GM21529 (cell line): ENCODE results near the gene PHACTR1.

ENCODE experiments used
- ATAC-seq: cut with Tn5 transposase; IDR thresholded peaks from one replicate; pipeline ENCODE4 v1.9.1; 2021; ENCODE audit not compliant: unreplicated experiment

Gene PHACTR1

DNA sequence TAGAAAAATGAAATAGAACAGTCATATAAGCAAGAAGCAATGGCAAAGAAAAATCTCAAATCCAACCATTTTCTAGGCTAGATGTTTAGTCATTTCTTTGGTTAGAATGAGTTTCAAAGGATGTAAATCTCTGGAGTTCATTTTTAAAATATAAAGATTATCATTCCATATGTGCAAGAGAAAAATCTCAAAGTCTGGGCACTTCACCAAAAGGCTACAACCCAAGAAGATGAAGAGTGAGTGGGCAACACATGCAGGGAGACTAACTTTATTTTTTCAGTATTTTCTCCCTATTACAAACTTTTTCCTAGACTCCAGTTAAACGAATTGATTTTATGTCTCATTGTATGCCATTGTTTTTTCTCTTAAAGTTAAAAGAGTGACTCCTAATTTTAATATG lies 83.6 kb downstream of the PHACTR1 start:
- no peak for ATAC-seq

DNA sequence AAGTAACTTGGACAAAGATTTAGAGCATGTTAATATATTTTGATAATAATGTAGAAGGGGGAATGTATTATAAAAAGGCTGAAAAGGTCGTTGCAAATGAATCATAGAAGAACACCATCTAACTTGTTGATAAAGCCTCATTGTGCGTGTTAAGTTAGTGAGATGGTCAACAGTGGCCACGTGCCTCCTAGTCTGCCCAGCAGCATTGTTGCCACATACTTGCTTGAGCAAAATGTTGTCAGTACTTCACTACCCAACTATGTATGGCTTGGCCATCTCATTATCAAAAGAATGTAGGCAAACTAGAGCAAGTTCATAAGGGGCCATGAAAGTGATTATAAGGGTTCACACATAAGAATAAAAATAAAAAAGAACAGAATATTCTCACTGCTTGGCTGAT lies 84.6 kb downstream of the PHACTR1 start:
- no peak for ATAC-seq

- ATAC-seq: no peak
These were observed 85.9 kb downstream of the PHACTR1 start for GRCh38 chr6:12802440-12802839.

- ATAC-seq: no peak
These were observed 86.9 kb downstream of the PHACTR1 start for GRCh38 chr6:12803486-12803885.

DNA sequence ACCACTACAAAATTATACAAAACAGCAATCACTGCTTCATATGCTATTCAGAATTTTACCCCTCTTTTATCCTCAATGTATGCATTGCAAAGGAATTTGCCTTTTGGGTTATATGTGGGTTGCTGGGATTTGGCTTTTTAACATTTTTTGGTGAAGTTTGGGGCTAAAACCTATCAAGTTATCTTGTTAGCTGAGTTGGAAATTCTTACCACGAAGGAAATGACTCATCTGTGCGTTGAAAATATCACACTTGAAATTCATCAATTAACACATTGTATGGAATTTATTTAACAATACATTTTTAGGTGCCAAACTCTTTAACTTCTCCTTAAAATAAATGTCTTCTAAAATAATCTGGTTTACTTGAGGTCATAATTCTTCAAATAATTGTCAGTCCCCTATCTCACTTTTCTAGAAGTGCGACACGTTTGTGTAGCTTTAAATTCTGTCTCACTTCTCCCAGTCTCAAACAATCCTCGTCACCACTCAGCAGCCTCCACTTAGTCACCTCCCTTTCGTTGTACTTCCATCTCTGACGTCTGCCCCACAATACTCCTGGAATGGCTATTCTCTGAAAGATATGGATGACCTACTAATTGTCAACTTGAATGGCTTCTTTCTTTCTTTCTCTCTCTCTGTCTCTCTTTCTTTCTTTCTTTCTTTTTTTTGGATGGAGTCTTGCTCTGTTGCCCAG lies 88.5 kb downstream of the PHACTR1 start:
- no peak for ATAC-seq

DNA sequence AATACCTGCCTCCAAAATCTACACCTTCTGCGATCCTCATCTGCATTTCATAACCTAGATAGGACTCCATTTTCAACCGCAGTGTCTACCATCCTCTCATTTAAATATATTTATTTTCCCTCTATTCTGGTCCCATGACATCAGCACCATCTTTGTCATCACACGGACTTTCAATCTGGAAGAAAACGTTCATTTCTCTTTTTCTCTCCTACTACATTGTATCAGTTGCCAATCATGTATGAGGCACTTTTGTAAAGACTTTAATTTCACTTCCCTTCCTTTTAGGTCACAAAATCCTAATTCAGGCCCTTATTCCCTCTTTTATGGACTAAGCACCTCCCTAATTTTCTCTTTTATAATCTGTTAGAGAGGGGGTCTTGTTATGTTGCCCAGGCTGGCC lies 89.6 kb downstream of the PHACTR1 start:
- ATAC-seq: no peak

GRCh38 chr6:12806796-12807195 lies 90.2 kb downstream of the PHACTR1 start:
- no peak for ATAC-seq

- no peak for ATAC-seq
These were observed 95.0 kb downstream of the PHACTR1 start for GRCh38 chr6:12811519-12811918.

DNA sequence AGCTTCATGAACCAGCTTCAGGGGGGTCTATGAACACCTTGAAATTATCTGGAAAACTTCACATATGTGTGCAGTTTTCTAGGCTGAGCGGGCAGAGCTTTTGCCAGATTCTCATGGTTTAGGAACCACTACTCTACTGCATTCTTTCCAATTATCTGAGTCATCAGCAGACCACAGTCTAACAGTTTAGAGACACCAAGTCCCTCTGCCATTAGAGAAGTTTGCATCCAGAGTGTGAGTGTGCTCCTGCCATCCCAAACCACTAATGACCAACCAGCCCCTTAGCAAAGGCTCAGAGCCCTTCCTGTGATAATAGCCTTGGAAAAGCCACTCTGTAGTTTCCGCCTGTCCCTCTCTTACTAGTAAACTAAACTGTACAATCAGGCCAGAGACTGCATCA lies 96.8 kb downstream of the PHACTR1 start:
- ATAC-seq: no peak

GRCh38 chr6:12814015-12814414 lies 97.4 kb downstream of the PHACTR1 start:
- ATAC-seq: no peak

DNA sequence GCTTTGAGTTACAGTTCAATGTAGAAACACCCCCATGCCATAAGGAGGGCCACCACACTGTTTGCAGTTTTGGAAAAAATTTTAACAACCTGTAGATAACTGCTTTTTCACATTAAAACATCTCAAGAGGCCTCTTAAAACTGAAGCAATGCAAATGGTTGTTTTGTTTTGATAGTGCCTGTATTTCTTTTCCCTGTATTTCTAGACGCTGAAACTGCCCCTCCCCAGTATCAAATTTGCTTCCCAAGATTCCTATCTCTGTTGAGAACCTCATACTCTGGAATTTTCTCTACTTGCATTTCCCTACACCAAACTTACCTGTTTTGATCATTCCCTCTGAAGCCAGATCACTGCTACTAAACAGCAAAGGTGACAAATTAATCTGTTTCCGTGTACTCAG lies 98.5 kb downstream of the PHACTR1 start:
- no peak for ATAC-seq

DNA sequence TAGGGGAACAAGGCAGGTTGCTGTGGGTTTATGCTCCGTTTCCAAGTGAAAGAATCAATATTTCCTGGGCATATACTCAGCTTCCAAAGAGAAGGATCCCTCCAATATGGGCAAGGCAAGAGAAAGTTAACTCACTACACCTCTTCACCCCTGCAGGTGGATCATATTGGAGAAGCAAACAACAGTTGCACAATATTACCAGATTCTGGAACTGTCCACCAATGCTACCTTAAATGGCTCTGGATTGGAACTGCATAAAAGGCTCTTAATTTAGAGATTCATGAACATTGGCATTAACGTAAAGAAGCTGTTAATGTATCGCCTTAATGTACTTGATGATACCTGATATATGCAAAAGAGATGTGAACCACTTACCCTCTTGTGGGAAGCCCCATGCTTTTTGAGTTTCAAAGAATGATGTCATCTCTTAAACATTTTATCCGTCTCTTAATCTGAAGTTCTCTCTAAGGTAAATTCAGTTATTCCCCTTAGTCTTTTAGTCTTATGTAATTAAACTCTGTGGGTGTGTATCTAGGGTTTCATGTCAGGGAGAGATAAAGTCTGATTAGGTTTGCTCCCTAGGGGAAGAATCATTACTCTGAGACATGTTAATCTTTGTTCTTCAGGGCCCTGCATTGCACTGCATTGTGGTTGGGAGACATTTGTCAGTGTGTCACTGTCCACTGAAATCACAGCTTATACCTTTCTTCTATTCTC lies 99.5 kb downstream of the PHACTR1 start:
- no peak for ATAC-seq

DNA sequence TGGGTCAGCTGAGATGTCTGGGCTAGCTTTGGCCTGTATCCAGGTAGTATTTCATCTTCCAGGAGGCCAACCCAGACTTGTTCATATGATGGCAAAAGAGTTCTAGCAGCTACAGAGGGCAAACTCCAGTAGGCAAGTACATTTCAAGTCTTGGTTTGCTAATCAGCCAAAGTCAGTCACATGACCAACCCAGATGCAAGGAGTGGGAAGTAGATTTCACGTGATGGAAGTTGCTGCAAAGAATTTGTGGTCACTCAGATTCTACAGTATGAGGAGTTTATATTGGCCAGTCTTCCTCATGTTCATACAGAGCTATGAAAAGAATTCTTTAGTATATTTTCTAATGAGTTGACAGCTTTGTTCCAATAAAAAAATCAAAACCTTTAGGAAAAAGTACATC lies 101.8 kb downstream of the PHACTR1 start:
- no peak for ATAC-seq

- no peak for ATAC-seq
These were observed 107.3 kb downstream of the PHACTR1 start for GRCh38 chr6:12823847-12824246.

- ATAC-seq: no peak
These were observed 110.0 kb downstream of the PHACTR1 start for GRCh38 chr6:12826584-12826983.

GRCh38 chr6:12827921-12828320 lies 111.4 kb downstream of the PHACTR1 start:
- ATAC-seq: no peak

- no peak for ATAC-seq
These were observed 115.7 kb downstream of the PHACTR1 start for GRCh38 chr6:12832226-12832735.

GRCh38 chr6:12836009-12836408 lies 119.4 kb downstream of the PHACTR1 start:
- ATAC-seq: no peak

DNA sequence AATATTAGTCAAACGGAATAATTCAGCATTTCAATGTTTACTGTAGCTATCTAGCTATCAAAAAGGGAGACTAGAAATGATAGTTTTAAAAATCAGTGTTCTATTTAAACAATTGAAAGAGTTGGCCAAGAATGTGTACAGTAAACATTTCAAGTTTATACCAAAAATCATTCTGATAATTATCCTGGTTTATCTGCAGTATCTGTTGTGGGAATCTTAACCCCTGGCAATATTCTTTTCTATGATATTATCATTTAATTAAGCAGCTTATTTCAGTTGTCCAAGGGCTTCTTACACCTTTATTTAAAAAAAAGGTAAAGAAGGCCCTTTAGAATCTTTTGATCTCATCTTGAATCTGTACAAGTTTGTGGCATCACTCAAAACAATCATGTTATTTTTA lies 125.1 kb downstream of the PHACTR1 start:
- no peak for ATAC-seq

- ATAC-seq: no peak
These were observed 125.5 kb downstream of the PHACTR1 start for GRCh38 chr6:12842114-12842513.

DNA sequence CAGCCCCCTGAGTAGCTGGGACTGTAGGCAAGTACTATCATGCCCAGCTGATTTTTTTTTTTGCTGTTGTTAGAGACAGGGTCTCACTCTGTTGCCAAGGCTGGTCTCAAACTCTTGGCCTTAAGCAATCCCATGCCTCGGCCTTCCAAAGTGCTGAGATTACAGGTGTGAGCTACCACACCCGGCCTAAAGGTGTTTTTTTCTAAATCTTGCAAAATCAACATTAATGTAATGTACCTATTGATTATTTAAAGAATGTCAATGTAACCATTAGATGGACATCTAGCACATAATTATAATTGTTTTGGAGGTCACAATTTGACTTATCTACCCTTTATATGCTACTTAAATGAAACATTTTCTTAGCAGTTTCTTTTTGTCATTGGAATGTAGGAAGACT lies 126.1 kb downstream of the PHACTR1 start:
- ATAC-seq: no peak
